HG02973 (cell line): ENCODE data around the gene FGF12.

Experiments
- ATAC-seq: cut with Tn5 transposase; IDR thresholded peaks from one replicate; pipeline ENCODE4 v1.9.1; 2021; ENCODE audit warnings: moderate library complexity; ENCODE audit not compliant: unreplicated experiment

FGF12 gene

DNA sequence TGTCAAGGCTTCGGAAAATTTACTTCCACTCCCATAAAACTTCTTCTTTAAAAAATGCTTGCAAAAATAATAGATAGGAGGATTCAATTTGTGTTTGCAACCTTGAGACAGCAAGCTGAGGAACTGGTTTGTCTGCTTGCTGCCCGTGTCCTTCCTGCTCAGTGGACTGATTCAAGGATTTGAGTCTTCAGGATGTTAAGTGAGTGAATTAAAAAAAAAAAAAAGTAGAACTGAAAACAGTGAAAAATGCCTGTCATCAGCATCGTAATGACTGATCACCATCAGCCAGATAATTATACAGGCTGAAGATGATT is 453.7 kb downstream of the FGF12 start:
- ATAC-seq = no peak

DNA sequence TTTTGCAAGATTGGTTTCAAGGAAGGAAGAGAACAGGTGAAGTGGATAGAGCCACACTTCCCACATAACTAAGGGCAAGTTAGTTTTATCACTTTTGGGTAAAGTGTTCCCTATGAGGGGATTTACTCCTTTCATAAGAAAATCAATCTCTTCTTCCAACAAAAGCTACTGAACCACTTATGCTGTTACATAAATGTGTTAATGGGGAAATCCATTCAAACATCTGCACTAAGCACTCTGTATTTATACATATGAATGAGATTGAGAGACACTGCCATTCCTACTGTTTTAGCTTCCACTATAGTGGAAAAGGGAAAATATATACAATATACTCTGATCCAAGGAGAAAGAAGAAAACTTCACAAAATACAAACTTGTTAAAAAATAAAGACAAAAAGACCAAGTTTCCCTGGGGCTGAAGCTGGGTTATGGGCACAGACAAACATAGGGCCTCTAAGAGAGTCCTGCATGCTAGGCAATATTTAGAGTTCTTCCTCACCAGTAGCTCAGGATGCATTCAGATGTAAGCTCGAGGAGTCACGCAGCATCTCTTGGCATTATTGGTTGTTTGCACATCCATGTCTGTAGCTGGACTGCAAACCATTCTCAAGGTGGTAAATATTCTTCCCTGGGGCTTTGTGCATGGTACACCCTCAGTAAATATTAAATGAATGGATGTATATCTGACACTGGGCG is 454.2 kb downstream of the FGF12 start:
- no peak for ATAC-seq

DNA sequence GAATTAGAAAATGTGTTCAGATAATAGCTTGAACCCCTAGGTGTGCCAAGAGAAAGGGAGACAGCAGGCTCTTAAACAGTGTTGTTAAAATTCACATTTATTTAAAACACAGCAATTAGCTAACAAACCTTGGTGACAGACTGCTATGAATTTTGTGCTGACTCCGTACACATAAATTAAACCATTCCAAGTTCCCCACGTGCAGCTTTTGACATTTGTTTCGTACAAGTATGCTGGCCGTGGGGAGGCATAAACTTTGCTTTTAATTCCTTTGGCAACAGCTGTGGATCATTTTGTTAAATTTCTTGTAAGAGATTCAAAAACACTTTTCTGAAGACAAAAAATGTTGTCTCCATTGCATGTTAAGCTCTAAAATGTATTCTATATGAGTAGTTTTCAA is 465.3 kb downstream of the FGF12 start:
- no peak for ATAC-seq

DNA sequence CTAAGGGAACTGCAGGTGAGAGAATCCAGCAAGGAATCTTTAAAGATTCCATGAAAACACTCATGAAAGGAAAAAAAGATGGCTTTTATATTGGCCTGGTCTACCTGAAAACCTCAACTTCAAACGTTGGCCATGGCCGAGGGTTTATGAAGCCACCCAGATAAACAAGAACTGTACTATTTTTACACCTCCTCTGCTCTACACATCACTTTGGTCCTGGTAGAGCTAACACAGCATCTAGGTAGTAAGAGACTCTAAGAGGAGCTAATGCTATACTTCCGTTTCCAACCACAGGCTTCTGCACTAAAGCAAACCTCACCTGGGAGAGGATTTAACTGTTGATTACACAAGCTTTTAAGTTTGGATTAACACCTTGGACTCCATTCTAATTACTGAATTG is 466.2 kb downstream of the FGF12 start:
- ATAC-seq = no peak

DNA sequence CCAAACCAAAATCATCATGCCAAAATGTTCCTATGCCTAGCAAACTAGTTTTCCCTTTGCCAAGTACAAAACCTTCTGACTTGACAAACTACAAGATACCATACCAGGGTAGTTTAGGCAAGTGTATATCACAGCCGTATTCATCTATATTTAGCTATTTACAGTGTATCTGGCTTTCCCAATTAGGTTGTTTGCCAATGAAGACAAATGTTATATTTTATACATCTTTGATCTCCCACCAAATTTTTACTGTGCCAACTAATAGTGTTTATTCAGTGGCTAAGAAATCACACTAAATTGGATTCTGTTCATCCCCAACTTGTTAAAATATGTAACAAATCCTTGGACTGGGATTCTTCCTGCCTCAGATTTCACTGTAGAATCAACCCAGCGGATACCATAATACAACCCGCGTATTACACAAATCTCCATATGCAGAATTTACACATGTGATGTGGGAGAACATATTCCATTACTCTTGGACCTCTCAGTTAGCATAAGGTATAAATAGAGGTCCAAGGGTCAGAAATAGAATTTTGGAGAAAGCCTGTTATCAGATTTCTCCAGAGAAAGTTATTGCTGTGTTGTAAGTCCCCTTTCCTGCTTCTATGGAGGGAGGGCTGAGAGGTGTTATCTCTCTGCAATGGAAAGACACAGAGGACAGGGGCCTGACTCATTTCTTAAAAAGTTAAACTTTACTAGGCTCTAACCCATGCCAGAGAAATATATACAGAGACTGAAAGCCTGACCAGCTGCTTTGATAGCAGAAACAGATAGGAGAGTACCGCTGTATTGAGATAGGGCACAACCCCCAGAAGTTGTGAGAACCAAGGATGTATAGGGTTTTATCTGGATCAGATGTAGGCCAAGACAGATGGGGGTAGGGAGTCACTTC is 467.0 kb downstream of the FGF12 start:
- no peak for ATAC-seq

DNA sequence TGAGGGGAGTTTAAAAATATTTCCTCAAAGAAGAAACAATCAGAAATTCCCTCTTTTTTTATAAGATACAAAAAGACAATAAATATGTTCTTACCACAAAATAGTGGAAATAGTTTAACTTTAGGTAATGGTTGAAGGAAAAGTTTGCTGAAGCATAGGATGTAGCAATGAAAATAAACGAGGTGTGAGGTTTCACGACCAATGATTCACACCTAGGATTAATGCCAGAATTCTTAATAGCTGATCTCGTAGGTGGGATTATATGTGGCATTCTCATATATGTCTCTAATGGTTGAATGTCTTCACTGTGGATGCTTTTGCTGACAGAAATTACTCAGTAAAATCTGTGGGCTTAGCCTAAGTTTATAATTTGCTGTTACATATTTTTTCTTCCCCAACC is 467.7 kb downstream of the FGF12 start:
- ATAC-seq = no peak

DNA sequence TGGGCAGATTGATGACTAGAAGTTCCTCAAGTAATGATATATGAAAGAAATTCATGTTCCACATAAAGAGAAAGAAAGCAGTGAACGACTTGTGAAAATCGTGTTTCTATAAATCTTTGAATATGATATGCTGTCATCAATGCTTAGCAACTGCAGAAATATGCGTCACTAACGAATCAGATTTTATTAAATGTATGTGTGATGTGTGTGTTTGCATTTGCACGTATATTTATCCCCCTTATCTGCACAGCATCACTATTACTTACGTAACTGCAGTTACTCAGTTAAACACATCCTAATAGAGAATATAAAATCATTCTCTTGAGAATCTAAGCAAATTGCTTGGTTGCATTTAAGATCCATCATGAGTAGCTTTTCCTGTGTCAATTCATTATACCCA is 468.6 kb downstream of the FGF12 start:
- no peak for ATAC-seq

DNA sequence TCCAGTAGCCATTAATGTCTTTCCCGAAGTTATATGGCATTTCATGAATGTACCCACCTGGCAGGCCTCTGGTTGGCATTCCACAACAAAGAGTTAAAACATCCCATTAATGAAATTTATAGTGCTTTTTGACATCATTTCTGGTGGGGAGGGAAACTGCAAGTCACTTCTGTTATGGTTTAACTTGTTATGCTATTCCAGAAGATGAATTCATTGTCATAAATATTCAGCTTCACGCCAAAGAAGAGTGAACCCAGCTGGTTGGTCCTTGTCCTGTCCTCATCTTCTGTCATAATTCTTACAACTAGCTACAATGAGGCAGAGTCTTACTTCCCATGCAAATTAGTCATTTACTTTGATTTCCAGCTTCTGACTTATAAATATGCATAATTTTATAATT is 471.5 kb downstream of the FGF12 start:
- no peak for ATAC-seq

DNA sequence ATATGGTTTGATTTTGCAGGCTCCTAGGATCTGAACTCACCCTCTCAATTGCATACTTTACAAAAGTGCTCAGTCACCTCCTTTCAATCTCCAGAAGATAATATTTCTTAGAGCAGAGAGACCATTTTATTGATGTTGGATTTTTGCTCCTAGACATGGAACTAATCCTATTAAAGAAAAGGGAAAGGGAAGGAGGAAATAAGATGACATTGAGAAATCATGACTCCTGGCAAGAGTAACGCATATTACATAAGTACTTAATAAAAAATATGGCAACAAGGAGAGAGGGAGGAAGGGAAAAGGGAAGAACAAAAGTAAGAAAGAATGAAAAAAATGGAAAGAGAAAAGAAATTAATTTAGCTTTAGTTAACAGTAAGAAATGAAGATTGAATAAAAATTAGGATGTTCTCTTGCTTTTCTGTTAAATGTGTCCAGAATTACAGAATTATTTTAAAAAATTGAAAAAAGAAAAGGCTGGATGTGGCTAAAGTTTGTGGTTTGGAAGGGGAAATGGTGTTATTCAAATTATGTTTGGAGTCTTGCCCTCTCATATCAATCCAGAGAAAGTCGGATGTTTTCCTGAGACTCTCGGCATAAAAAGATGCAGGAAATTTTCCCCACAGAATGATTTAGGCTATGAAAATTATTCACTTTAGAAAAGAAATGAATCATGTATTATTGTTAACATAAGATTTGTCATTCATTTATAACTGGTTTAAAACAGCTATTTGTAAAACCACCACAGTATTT is 474.0 kb downstream of the FGF12 start:
- ATAC-seq = no peak

DNA sequence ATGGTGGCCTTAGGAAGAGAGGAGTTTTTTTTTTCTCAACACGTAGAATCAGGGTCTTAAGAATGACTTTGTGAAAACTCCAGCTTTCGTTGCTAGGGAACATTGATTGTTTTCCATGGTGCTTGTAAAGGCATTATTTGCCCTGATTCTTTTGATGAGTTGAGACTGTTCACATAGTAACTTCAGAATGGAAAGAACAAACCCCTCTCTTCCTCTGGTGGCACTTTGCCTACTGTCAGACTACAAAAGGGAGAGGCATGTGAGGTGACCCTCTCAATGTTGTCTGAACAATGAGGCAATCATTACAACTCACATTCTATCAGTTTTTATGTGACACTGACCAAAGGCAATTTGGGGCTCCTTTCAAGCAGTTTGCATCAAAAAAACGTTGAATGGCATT is 477.8 kb downstream of the FGF12 start:
- ATAC-seq = no peak

DNA sequence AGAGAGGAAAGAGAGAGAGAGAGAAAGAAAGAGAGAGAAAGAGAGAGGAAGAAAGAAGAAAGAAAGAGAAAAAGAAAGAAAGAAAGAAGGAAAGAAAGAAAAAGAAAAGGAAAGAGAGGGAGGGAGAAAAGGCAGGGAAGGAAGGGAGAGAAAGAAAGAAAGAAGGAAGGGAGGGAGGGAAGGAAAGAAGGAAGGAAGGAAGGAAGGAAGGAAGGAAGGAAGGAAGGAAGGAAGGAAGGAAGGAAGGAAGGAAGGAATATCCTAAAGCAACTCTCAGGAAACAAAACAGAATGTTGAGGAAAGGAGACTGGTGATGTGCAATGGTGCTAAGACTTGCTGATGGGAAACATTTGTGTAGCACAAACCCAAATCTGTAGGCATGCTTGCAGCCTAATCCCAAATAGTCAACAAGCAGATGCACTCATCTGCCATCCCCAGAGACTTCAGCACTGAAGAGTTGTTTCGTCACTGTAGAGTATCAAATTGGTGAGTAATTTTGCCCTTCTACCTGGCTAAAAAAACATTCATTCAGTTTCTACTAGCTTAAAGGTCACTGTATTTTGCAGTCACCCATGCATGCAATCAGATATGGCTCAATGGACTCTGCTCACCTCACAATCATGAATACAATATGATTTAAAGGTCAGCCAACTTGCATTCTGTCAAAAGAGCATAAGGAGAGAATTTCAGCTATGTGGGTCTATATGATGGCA is 480.3 kb downstream of the FGF12 start:
- no peak for ATAC-seq

DNA sequence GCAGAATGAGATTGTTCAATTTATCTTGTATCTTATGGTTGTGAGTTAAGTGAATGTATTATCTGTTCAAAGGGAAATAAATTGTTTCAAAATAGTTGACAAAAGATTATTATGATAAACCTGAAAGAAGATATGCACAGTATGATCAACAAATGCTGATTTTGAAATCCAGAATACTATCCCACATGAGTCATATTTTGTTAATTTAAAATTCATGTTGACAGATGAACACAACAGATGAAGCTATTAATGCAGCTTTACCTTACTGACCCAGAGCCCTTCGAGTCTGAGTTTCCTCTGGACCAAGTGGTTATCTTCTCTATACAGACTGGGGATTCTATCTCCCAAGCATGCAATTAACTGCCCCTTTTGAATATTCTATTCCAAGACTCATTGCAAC is 482.8 kb downstream of the FGF12 start:
- ATAC-seq = no peak

DNA sequence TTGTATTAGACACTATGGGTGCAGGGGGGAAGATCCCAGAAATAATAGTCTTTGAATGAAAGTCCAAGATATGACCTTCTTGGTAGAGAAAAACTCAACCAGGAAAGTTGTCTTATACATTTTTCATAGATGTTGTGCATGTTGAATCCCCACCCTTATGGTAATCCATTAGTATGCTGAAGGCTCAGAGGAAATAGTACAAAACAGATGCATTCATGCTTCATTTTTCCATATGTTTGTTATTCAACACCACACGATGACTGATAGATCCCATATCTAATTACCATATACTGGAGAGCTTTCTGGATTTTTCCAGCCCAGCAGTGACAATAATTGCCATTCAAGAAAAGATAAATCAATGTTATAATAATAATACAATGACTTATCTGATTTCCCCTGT is 487.4 kb downstream of the FGF12 start:
- no peak for ATAC-seq

DNA sequence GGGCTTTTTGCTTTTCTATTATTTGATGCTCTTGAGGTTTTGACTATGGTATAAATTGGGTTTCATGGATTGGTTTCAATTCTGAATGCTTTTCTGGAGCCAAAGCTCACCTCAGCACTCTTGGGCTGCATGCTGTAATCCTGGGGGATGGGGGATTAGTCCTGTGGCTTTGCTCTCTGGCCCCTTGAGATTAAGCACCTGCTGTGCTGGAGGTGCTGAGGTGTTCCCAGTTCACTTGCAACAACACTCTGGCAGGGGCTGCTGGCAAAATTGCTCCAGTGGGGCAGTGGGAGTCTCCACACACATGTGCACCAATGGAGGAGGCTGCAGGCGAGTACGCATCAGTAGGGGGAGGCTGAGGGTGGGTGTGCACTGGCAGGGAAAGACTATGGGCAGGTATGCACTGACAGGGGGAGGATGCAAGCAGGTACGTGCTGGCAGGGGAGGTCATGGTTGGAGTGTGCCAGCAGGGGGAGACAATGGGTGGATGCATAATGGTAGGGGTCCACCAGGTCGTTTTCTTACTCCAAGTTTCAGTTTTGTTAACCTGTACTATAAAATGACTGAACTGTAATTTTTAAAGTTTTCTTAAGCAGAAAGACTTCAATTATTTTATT is 489.2 kb downstream of the FGF12 start:
- no peak for ATAC-seq

DNA sequence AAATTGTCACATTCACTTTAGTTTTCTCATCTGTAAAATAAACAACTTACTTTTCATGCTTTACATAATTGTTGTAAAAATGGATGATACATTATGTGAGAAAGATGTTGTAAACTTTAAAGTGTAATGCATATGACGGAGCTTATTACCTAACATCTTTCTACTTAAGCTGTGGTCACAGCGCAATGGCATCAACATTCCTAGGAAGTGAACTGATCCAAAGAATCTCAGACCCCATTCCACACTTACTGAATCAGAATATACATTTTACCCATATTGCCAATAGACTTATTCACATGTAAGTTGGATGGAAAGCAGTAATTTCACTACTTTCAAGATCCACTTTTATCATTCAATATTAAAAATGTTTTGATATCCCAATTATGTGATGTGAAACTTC is 497.5 kb downstream of the FGF12 start:
- ATAC-seq = no peak

DNA sequence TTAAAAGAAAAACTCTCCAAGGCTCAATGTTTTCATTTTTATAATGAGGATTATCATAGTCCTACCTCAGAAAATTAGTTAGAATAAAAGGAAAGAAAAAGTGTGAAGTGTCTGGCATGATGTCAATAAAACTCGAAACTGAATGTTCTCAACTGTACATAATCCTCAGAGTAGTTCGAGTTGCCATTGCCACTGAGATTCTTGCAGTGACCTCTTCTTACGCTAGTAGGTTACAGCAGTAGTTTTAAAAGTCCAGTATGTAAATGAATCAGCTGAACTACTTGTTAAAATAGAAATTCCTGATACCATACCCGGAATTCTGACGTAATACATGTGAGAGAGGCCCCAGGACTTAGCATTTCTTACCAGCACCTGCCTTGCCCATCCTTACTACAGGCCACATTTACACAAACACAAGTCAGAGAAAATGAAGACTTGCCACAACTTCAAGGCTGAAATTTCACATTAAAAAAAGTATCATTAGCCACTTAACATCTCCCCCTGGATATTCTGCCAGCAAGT is 502.6 kb downstream of the FGF12 start:
- ATAC-seq = no peak

DNA sequence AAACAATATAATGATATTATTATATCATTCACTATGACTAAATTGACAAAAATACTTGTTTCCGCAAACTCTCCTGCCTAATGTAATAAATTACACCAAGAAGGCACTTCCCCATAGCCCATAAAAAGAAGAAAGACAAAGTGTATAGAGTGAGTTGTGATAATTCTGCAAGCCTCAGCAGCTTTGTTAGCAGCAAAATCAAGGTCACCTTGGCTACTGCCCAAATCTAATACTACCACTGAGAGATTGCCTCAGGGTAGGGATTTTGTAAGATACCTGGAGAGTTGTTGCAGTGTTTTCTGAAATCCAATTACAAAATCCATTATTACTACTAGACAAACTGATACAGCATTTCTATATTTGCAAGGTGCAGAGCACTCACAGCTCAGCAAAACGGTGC is 503.5 kb downstream of the FGF12 start:
- ATAC-seq = no peak

DNA sequence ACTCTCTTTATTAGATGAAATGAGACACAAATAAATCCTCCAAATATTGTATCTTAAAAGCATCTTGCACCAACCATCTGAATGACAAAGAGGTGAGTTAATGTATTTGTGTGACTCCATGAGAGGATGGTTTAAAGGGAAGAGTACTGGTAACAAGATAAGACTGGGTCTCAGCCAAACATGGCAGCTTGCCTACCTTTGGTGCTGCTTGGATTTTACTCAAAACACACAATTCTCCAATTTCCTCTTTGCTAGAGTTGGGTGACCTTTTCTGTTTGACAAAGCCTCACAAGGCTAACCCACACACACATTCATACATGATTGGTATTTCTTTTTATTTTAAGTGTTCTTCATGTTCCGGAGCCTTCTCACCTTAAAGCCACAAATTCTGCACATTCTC is 506.4 kb downstream of the FGF12 start:
- no peak for ATAC-seq

DNA sequence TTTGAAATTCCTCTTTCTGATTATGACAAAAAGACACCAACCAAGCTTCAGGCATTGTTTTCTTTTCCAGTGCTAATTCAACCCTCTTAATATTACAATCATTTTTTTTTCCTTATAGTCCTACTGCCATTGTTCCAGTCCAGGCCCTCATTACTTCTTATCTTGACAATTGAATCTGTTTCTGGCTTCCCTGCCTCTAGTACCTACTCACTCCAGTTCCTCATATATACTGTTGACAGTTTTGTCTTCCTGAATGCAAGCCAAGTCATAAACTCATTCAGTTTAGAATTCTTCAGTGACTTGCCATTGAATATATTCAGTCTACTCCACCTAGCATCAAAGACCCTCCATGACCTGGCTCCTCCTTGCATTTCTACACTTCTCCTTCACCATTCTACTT is 507.4 kb downstream of the FGF12 start:
- no peak for ATAC-seq

DNA sequence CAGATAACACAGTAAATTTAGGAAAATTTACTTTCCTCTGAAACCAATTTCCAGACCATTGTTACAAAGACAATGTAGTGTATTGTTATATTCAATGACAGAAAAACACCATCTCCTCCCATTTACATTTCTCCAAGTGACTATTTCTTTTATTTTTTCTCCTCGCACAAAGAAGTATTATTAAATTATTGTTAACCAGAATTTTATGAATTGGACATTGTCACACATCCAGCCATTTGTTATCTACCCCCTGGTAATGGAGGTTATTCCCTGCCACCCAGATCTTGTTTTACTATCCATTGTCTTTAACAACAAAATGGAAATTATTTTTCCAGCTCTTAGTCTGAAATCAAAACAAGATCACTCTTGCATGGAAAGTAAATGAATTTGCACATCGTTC is 511.3 kb downstream of the FGF12 start:
- ATAC-seq = no peak

DNA sequence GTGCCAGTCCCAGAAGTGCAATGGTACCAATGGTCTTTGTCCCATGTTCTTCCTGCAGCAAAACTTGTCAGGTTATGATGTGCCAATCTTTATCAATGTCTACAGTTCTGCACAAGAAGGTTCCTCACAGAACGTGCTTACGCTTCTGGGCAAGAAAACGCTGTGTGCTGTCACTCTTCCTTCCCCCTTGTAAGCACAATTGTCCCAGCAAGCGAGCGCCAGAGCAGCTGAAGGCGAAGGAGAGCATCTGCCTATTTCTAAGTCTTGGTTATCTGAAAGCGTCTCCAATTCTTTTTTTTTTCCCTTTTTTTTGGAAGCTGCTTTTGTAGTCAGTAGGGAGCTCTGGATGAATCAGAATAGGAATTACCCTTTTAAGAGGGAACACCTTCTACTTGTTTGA is 514.4 kb downstream of the FGF12 start:
- ATAC-seq = no peak
